ENCODE measurements around the gene CLMN. TPM values are rescaled to one million over a fixed set of nuclear protein-coding genes. Genes with fewer than 3 reads are reported as not detected.

The CLMN gene
- total RNA-seq, 1 experiment from 2014 or later, result 33.4 TPM

GRCh38 chr14:95233702-95234241 is 85.9 kb downstream of the CLMN start:
- ChIA-PET RAD21 (ENCODE audit: low non-redundant PET in 1 of 2, low total read pairs in 2 of 2, uncharacterized antibody in 2 of 2, unreplicated experiment in 2 of 2) (no interaction called here), POLR2A (no interaction called here), CTCF (no interaction called here)
- no peak overlapping the region for H3K4me2 ChIP-seq (ENCODE audit: low read length)
- no peak overlapping the region for H3K4me3 ChIP-seq (replicated peaks in 1 of 2; ENCODE audit: low read depth in 1 of 2, low read length in 2 of 2)
- H3K27ac ChIP-seq (ENCODE audit: low read depth, low read length), result no peak overlapping the region
- TF ChIP-seq REST (IDR thresholded peaks at IDR 0.05; ENCODE audit: low read depth), result no peak
- TF ChIP-seq RAD21 (IDR thresholded peaks at IDR 0.05; ENCODE audit: low read depth), result no peak
- no peak for TF ChIP-seq ZBTB33 (IDR thresholded peaks at IDR 0.05; ENCODE audit: extremely low read depth, insufficient replicate concordance, low read length)
- TF ChIP-seq EZH2phosphoT487 (IDR thresholded peaks at IDR 0.05; ENCODE audit: borderline replicate concordance), result no peak
- no peak for TF ChIP-seq CBX3 (IDR thresholded peaks at IDR 0.05; ENCODE audit: low read depth)
- no peak for TF ChIP-seq YY1 (IDR thresholded peaks at IDR 0.05; ENCODE audit: extremely low read depth, insufficient replicate concordance, low read depth, low read length)
- no peak for TF ChIP-seq ELF1 (IDR thresholded peaks at IDR 0.05; ENCODE audit: borderline replicate concordance, low read depth)
- TF ChIP-seq POLR2AphosphoS5 (IDR thresholded peaks at IDR 0.05; ENCODE audit: low read depth, low read length), result no peak
- H3K9me2 ChIP-seq (ENCODE audit: insufficient read depth), result no peaks in the 10 kb centered on the region
- no peaks in the 10 kb centered on the region for H4K20me1 ChIP-seq (ENCODE audit: insufficient read depth)
- H3K27me3 ChIP-seq (ENCODE audit: insufficient read depth, low read length), result no peaks in the 10 kb centered on the region
- intact Hi-C loops (cut with micrococcal nuclease), result no loop called here
- no peaks in the 10 kb centered on the region for H3K79me2 ChIP-seq (ENCODE audit: insufficient read depth, low read length)
- H3K4me1 ChIP-seq (ENCODE audit: control insufficient read depth in 1 of 2, insufficient read depth in 2 of 2, low read length in 2 of 2), result no peaks in the 10 kb centered on the region; a peak in 1 of 4 replicates
- ATAC-seq (no peak), DNase-seq (ENCODE audit: low read depth, low spot score) (no peak)
- H2AFZ ChIP-seq (ENCODE audit: low read depth, low read length, poor library complexity, severe bottlenecking), result no peak overlapping the region
- no peak overlapping the region for H3K9ac ChIP-seq (ENCODE audit: low read length)
- BruUV-seq (replicated peaks), result no TSS peak
- H3K36me3 ChIP-seq (ENCODE audit: control insufficient read depth in 1 of 2, insufficient read depth in 2 of 2, low read length in 2 of 2), result no peaks in the 10 kb centered on the region
- no peaks in the 10 kb centered on the region for H3K9me3 ChIP-seq (ENCODE audit: control insufficient read depth in 1 of 2, insufficient read depth in 1 of 2, low read depth in 1 of 2, low read length in 2 of 2)
